ENCODE results near the gene MRGPRX3.

DNA sequence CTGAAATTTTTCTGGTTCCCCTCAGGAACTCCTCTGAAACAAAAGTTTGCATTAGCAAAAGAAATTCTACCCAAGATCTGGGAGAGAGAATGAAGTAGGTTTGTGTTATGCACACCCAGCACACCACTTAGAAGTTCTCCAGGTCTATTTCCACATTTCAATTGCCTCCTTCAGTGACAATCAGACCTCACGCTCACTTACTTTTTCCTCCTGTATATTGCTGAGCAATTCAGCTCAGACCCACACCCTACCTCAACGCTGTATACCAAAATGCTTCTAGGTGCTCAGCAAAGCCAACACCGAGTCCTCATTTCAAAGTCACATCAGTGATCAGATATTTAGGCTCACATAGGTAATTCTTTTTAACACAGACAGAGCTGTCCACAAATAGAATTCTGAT, 19.2 kb downstream of the MRGPRX3 start:
- no peak for TF ChIP-seq POLR2AphosphoS5 (IDR thresholded peaks at IDR 0.05; ENCODE audit: low read depth, low read length)
- TF ChIP-seq SUZ12 (IDR thresholded peaks at IDR 0.05; ENCODE audit: low read depth, low read length) = no peak
- TF ChIP-seq SRSF1 (optimal IDR thresholded peaks at IDR 0.05; ENCODE audit: low read depth, low read length) = no peak
- no peak for TF ChIP-seq RFX5 (IDR thresholded peaks at IDR 0.05; ENCODE audit: low read depth, low read length)
- TF ChIP-seq, protein P1, sequence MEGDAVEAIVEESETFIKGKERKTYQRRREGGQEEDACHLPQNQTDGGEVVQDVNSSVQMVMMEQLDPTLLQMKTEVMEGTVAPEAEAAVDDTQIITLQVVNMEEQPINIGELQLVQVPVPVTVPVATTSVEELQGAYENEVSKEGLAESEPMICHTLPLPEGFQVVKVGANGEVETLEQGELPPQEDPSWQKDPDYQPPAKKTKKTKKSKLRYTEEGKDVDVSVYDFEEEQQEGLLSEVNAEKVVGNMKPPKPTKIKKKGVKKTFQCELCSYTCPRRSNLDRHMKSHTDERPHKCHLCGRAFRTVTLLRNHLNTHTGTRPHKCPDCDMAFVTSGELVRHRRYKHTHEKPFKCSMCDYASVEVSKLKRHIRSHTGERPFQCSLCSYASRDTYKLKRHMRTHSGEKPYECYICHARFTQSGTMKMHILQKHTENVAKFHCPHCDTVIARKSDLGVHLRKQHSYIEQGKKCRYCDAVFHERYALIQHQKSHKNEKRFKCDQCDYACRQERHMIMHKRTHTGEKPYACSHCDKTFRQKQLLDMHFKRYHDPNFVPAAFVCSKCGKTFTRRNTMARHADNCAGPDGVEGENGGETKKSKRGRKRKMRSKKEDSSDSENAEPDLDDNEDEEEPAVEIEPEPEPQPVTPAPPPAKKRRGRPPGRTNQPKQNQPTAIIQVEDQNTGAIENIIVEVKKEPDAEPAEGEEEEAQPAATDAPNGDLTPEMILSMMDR (CRISPR knock-in tag; IDR thresholded peaks at IDR 0.05) = no peak
- TF ChIP-seq, protein P2, sequence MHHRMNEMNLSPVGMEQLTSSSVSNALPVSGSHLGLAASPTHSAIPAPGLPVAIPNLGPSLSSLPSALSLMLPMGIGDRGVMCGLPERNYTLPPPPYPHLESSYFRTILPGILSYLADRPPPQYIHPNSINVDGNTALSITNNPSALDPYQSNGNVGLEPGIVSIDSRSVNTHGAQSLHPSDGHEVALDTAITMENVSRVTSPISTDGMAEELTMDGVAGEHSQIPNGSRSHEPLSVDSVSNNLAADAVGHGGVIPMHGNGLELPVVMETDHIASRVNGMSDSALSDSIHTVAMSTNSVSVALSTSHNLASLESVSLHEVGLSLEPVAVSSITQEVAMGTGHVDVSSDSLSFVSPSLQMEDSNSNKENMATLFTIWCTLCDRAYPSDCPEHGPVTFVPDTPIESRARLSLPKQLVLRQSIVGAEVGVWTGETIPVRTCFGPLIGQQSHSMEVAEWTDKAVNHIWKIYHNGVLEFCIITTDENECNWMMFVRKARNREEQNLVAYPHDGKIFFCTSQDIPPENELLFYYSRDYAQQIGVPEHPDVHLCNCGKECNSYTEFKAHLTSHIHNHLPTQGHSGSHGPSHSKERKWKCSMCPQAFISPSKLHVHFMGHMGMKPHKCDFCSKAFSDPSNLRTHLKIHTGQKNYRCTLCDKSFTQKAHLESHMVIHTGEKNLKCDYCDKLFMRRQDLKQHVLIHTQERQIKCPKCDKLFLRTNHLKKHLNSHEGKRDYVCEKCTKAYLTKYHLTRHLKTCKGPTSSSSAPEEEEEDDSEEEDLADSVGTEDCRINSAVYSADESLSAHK (CRISPR knock-in tag; IDR thresholded peaks at IDR 0.05; ENCODE audit: borderline replicate concordance) = no peak
- TF ChIP-seq HNRNPH1 (optimal IDR thresholded peaks at IDR 0.05; ENCODE audit: low read depth, low read length) = no peak
- no peak for TF ChIP-seq PHF21A (CRISPR knock-in tag; IDR thresholded peaks at IDR 0.05)
- no peak for TF ChIP-seq MAF1 (CRISPR knock-in tag; IDR thresholded peaks at IDR 0.05; ENCODE audit: borderline replicate concordance)
- TF ChIP-seq KDM1A (CRISPR knock-in tag; IDR thresholded peaks at IDR 0.05) = no peak
- TF ChIP-seq POLR2A (IDR thresholded peaks at IDR 0.05; ENCODE audit: insufficient read depth in 1 of 2, low read depth in 2 of 2, low read length in 2 of 2) = no peak
- no peak for TF ChIP-seq JUN (CRISPR knock-in tag; IDR thresholded peaks at IDR 0.05)
- TF ChIP-seq ZNF547 (CRISPR knock-in tag; IDR thresholded peaks at IDR 0.05) = no peak

Data from HepG2 (cell line).